M059J (cell line): ENCODE data around the gene PPA2. TPM values are rescaled to one million over a fixed set of nuclear protein-coding genes. Genes with fewer than 3 reads are reported as not detected.

Experiments
- total RNA-seq: library from RNA; depleted of rRNA; stranded (reverse); fragments of >200 nt; shearing (Covaris generic); gene quantifications from 2 replicates; pipeline ENCODE4 v1.2.3, GENCODE V29; 2014; rRNA removed

PPA2 gene
- total RNA-seq, 1 experiment from 2014 or later, result 159 TPM

Other genes with a start within 250 kb of the PPA2 start
- 0.02 TPM in 1 of 2 replicates, not detected in the other for gene ARHGEF38, start 78.6 kb upstream of the PPA2 start, total RNA-seq
- gene INTS12, start 234.6 kb upstream of the PPA2 start, total RNA-seq, result 11.6 and 16.3 TPM in 2 replicates
- gene GSTCD, start 234.7 kb upstream of the PPA2 start, total RNA-seq, result 13.7 and 15.4 TPM in 2 replicates